H1 (cell line): ENCODE measurements around the gene LUZP1. TPM values are rescaled to one million over a fixed set of nuclear protein-coding genes. Genes with fewer than 3 reads are reported as not detected.

ENCODE experiments used
- CTCF ChIA-PET: fragments of 300-600 bp; sonication (Branson Sonifier 250); formaldehyde crosslinking; loops from one replicate; lab custom pipeline; 2021; ENCODE audit not compliant: partially characterized antibody; lab: Charles Lee
- POLR2A ChIA-PET: fragments of 300-600 bp; sonication (Branson Sonifier 250); formaldehyde crosslinking; loops from one replicate; lab custom pipeline; 2021; ENCODE audit warnings: inconsistent platforms; ENCODE audit not compliant: partially characterized antibody; lab: Charles Lee
- DNase-seq, 2 experiments: peaks; one replicate each; pipeline versions ENCODE4 v3.0.0 to v3.0.0-alpha.2; 2010 to 2022; ENCODE audit warnings: low spot score in 2 of 2, low read depth in 1 of 2, mixed read lengths in 1 of 2
- FAIRE-seq: peaks from 2 replicates; lab custom pipeline; 2011; peaks lifted over from hg19 to GRCh38; lab: Jason Lieb, UNC
- H2AFZ ChIP-seq: 2 replicates; pipeline ENCODE4 v1.8.1; 2012; ENCODE audit warnings: low read length, inconsistent platforms
- H2AK5ac ChIP-seq: 2 replicates; pipeline ENCODE4 v1.6.1; 2013; ENCODE audit warnings: low read depth, low read length
- H2BK120ac ChIP-seq: replicated peaks from 2 replicates; pipeline ENCODE3; 2013; ENCODE audit warnings: low read depth, low read length, inconsistent platforms
- H2BK12ac ChIP-seq: 2 replicates; pipeline ENCODE4 v1.6.1; 2013; ENCODE audit warnings: low read depth, low read length
- H2BK15ac ChIP-seq: 2 replicates; pipeline ENCODE4 v1.6.1; 2013; ENCODE audit warnings: low read length
- H2BK20ac ChIP-seq: 2 replicates; pipeline ENCODE4 v1.6.1; 2013; ENCODE audit warnings: low read length
- H2BK5ac ChIP-seq: 2 replicates; pipeline ENCODE4 v1.6.1; 2013; ENCODE audit warnings: low read depth, low read length
- H3K14ac ChIP-seq: 2 replicates; pipeline ENCODE4 v1.6.1; 2013; ENCODE audit warnings: inconsistent platforms; ENCODE audit not compliant: insufficient read length
- H3K18ac ChIP-seq: 2 replicates; pipeline ENCODE4 v1.6.1; 2013; ENCODE audit warnings: low read length; ENCODE audit errors: extremely low read depth
- H3K23ac ChIP-seq: 2 replicates; pipeline ENCODE4 v1.6.1; 2013; ENCODE audit warnings: inconsistent platforms; ENCODE audit not compliant: insufficient read length
- H3K23me2 ChIP-seq: 2 replicates; pipeline ENCODE4 v1.6.1; 2013; ENCODE audit warnings: low read depth, low read length
- H3K27ac ChIP-seq: 2 replicates; pipeline ENCODE4 v1.6.1; 2011; ENCODE audit warnings: low read depth, low read length, inconsistent platforms
- H3K27me3 ChIP-seq, 4 experiments: replicated peaks in 1 of 4; 1 replicate in 1 of 4; 2 replicates in 3 of 4; pipeline versions ENCODE4 v1.6.1 to v1.8.1; 2011 to 2013; ENCODE audit warnings: low read length in 3 of 4, mild to moderate bottlenecking in 3 of 4, inconsistent platforms in 2 of 4, mixed read lengths in 2 of 4, moderate library complexity in 1 of 4; ENCODE audit not compliant: control insufficient read depth in 3 of 4, insufficient read depth in 3 of 4; ENCODE audit errors: extremely low read depth in 1 of 4
- H3K36me3 ChIP-seq, 4 experiments: 2 replicates each; pipeline versions ENCODE4 v1.6.1 to v1.8.1; 2011 to 2013; ENCODE audit warnings: mild to moderate bottlenecking in 4 of 4, low read length in 3 of 4, moderate library complexity in 2 of 4, control low read depth in 1 of 4, inconsistent platforms in 1 of 4; ENCODE audit not compliant: insufficient read depth in 4 of 4, control insufficient read depth in 2 of 4
- H3K4ac ChIP-seq: replicated peaks from 2 replicates; pipeline ENCODE3; 2013; ENCODE audit warnings: low read length, low read depth, mixed read lengths, inconsistent platforms; ENCODE audit not compliant: insufficient read length
- H3K4me1 ChIP-seq, 4 experiments: replicated peaks in 1 of 4; 1 replicate in 1 of 4; 2 replicates in 3 of 4; pipeline versions ENCODE4 v1.6.1 to v1.8.1; 2011 to 2013; ENCODE audit warnings: low read length in 3 of 4, inconsistent platforms in 2 of 4, mixed read lengths in 1 of 4; ENCODE audit not compliant: insufficient read depth in 4 of 4, control insufficient read depth in 3 of 4
- H3K4me2 ChIP-seq, 2 experiments: 2 replicates each; pipeline versions ENCODE4 v1.6.1 to v1.8.1; 2011 to 2013; ENCODE audit warnings: low read depth in 2 of 2, low read length in 2 of 2, control low read depth in 1 of 2, inconsistent platforms in 1 of 2, mild to moderate bottlenecking in 1 of 2; ENCODE audit not compliant: insufficient read depth in 1 of 2
- H3K4me3 ChIP-seq, 4 experiments: fragments of 200-600, 300-600 bp in 1 of 4; sonication (generic), shearing (Covaris generic), sonication (Bioruptor Twin) in 1 of 4; 2 replicates each; pipeline versions ENCODE4 v1.5.1 to v1.8.1; 2011 to 2016; ENCODE audit warnings: low read length in 4 of 4, low read depth in 3 of 4, control low read depth in 2 of 4, inconsistent platforms in 2 of 4, mild to moderate bottlenecking in 2 of 4, mixed read lengths in 1 of 4, moderate library complexity in 1 of 4; ENCODE audit not compliant: insufficient read depth in 2 of 4; ENCODE audit errors: extremely low read depth in 1 of 4
- H3K56ac ChIP-seq: replicated peaks from 2 replicates; pipeline ENCODE3; 2013; ENCODE audit warnings: low read depth, mild to moderate bottlenecking, mixed read lengths, low read length, inconsistent platforms; ENCODE audit not compliant: insufficient read length
- H3K79me1 ChIP-seq: 2 replicates; pipeline ENCODE4 v1.6.1; 2013; ENCODE audit warnings: low read depth, low read length, control low read depth
- H3K79me2 ChIP-seq, 2 experiments: 2 replicates each; pipeline versions ENCODE4 v1.6.1 to v1.8.1; 2012 to 2013; ENCODE audit warnings: low read length in 2 of 2, mild to moderate bottlenecking in 2 of 2, inconsistent platforms in 1 of 2; ENCODE audit not compliant: insufficient read depth in 2 of 2, control insufficient read depth in 1 of 2
- H3K9ac ChIP-seq, 4 experiments: replicated peaks in 1 of 4; 1 replicate in 1 of 4; 2 replicates in 3 of 4; pipeline versions ENCODE4 v1.6.1 to v1.8.1; 2011 to 2013; ENCODE audit warnings: low read depth in 3 of 4, low read length in 3 of 4, control low read depth in 2 of 4, mild to moderate bottlenecking in 2 of 4, moderate library complexity in 2 of 4, inconsistent platforms in 1 of 4; ENCODE audit errors: extremely low read depth in 1 of 4
- H3K9me3 ChIP-seq, 2 experiments: 2 replicates each; pipeline versions ENCODE4 v1.6.1 to v1.8.1; 2012 to 2013; ENCODE audit warnings: mild to moderate bottlenecking in 2 of 2, moderate library complexity in 2 of 2, control low read depth in 1 of 2, inconsistent platforms in 1 of 2, low read depth in 1 of 2, low read length in 1 of 2, mixed read lengths in 1 of 2; ENCODE audit not compliant: insufficient read depth in 2 of 2
- H4K20me1 ChIP-seq, 2 experiments: replicated peaks in 1 of 2; 2 replicates each; pipeline versions ENCODE3 to v1.8.1; 2011 to 2013; ENCODE audit warnings: inconsistent platforms in 2 of 2, low read length in 2 of 2, mild to moderate bottlenecking in 1 of 2; ENCODE audit not compliant: insufficient read depth in 2 of 2, control insufficient read depth in 1 of 2
- H4K5ac ChIP-seq: 2 replicates; pipeline ENCODE4 v1.6.1; 2013; ENCODE audit warnings: low read length, low read depth, mixed read lengths, inconsistent platforms; ENCODE audit not compliant: insufficient read length
- H4K8ac ChIP-seq: 2 replicates; pipeline ENCODE4 v1.8.0; 2013; ENCODE audit warnings: mild to moderate bottlenecking, moderate library complexity, low read length, inconsistent platforms; ENCODE audit not compliant: insufficient read depth; ENCODE audit errors: extremely low read depth
- H4K91ac ChIP-seq: replicated peaks from 2 replicates; pipeline ENCODE3; 2013; ENCODE audit warnings: low read length, mixed read lengths, inconsistent platforms; ENCODE audit not compliant: insufficient read length
- ATF2 ChIP-seq: IDR thresholded peaks from 2 replicates; pipeline ENCODE4 v1.6.1; 2012; ENCODE audit warnings: low read length, inconsistent platforms
- BRCA1 ChIP-seq: IDR thresholded peaks from 2 replicates; pipeline ENCODE4 v1.6.1; 2012; ENCODE audit warnings: low read depth, low read length, improper control_type of control experiment
- CREB1 ChIP-seq: IDR thresholded peaks from 2 replicates; pipeline ENCODE4 v1.6.1; 2012; ENCODE audit warnings: inconsistent platforms
- KDM5A ChIP-seq: fragments of 200-600 bp; IDR thresholded peaks from 2 replicates; pipeline ENCODE4 v1.7.1; 2012; ENCODE audit warnings: mild to moderate bottlenecking, low read length, inconsistent platforms, mixed read lengths
- PHF8 ChIP-seq: fragments of 200-600 bp; sonication (generic); conservative IDR thresholded peaks from 2 replicates; pipeline ENCODE4 v1.7.1; 2012; ENCODE audit warnings: low read depth, mild to moderate bottlenecking, inconsistent platforms, low read length, moderate library complexity
- RAD21 ChIP-seq, 2 experiments: IDR thresholded peaks in 1 of 2; conservative IDR thresholded peaks in 1 of 2; 2 replicates each; pipeline ENCODE4 v1.6.1; 2011; ENCODE audit warnings: low read depth in 2 of 2, low read length in 2 of 2, improper control_type of control experiment in 1 of 2, inconsistent platforms in 1 of 2, mild to moderate bottlenecking in 1 of 2, moderate library complexity in 1 of 2
- SUZ12 ChIP-seq: fragments of 200-600 bp; sonication (generic); IDR thresholded peaks from 2 replicates; pipeline ENCODE4 v1.6.1; 2012; ENCODE audit warnings: mild to moderate bottlenecking, inconsistent platforms, low read length, moderate library complexity, mixed read lengths
- WGBS, 2 experiments: shearing (Covaris generic) in 1 of 2; methylation state at CpG; one replicate each; pipeline versions ENCODE4 v1.1.6 to v1.1.7; 2013 to 2015; ENCODE audit warnings: low lambda C conversion rate in 2 of 2, mixed read lengths in 2 of 2, inconsistent platforms in 1 of 2, low coverage in 1 of 2, missing lambda C conversion rate in 1 of 2; ENCODE audit not compliant: insufficient replicate concordance in 2 of 2, insufficient coverage in 1 of 2, insufficient read length in 1 of 2; ENCODE audit errors: extremely low coverage in 1 of 2, missing lambda C conversion rate in 1 of 2; 5-methylcytosine and 5-hydroxymethylcytosine counted together
- polyA plus RNA-seq, 7 experiments: library from polyadenylated mRNA; depleted of rRNA in 3 of 7; stranded (reverse) in 5 of 7; unstranded in 2 of 7; fragments of >200 nt in 5 of 7; fragments of 200-250 nt in 2 of 7; gene quantifications; 1 replicate in 5 of 7; 2 replicates in 1 of 7; 4 replicates in 1 of 7; pipeline versions ENCODE4 v1.2.1 to v1.2.3, GENCODE V29; 2011 to 2013; ENCODE audit warnings: missing spikeins in 2 of 7, mixed read lengths in 2 of 7
- total RNA-seq: library from RNA; stranded (reverse); fragmentation: NEBNext Ultra II Directional; extraction: Animal tissue kit (Norgen Biotek cat#: 25700); gene quantifications from 2 replicates; pipeline ENCODE4 v1.2.1, GENCODE V29; 2021
- TF ChIP-seq, protein P1 (sequence below): IDR thresholded peaks from 2 replicates; pipeline ENCODE4 v1.6.1; 2011; ENCODE audit warnings: low read length, improper control_type of control experiment

Gene LUZP1
- total and polyA plus RNA-seq, 2 of the 8 experiments (the other 6 are each of a cell fraction or from before 2014, with no cell fraction given) = 14.0 to 60.5 TPM

GRCh38 chr1:23191199-23191598, 22.5 kb upstream of the LUZP1 start:
- Histone ChIP-seq H2BK20ac (no peak overlapping the region), H3K9ac (no peak overlapping the region), H3K56ac (no peak overlapping the region), H3K23ac (no peak overlapping the region), H3K27me3 (no peaks in the 10 kb centered on the region), H2BK12ac (no peak overlapping the region), H4K8ac (no peak overlapping the region), H3K4me1 (no peaks in the 10 kb centered on the region), H2AK5ac (no peak overlapping the region), H3K4ac (no peak overlapping the region), H3K4me3 (no peak overlapping the region), H2BK120ac (no peak overlapping the region), H3K79me2 (no peaks in the 10 kb centered on the region), H4K20me1 (no peaks in the 10 kb centered on the region), H2BK15ac (no peak overlapping the region), H3K23me2 (no peaks in the 10 kb centered on the region), H3K14ac (no peak overlapping the region), H3K27ac (no peak overlapping the region), H3K36me3 (peaks cover 0 to 17% (median 1%) of the 10 kb centered on the region in 4 experiments; a peak in 4 of 8 replicates), H3K4me2 (no peak overlapping the region), H3K18ac (no peak overlapping the region), H2AFZ (no peak overlapping the region), H3K9me3 (no peaks in the 10 kb centered on the region), H2BK5ac (no peak overlapping the region), H3K79me1 (no peaks in the 10 kb centered on the region), H4K91ac (no peak overlapping the region), H4K5ac (no peak overlapping the region)
- TF ChIP-seq, protein P1, sequence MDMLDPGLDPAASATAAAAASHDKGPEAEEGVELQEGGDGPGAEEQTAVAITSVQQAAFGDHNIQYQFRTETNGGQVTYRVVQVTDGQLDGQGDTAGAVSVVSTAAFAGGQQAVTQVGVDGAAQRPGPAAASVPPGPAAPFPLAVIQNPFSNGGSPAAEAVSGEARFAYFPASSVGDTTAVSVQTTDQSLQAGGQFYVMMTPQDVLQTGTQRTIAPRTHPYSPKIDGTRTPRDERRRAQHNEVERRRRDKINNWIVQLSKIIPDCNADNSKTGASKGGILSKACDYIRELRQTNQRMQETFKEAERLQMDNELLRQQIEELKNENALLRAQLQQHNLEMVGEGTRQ = no peak
- TF ChIP-seq CREB1 (no peak), ATF2 (no peak), BRCA1 (no peak), PHF8 (no peak), KDM5A (no peak), RAD21 (IDR thresholded peaks at IDR 0.05 in 1 of 2, conservative IDR thresholded peaks at IDR 0.05 in 1 of 2; ENCODE audit: low read depth in 2 of 2, low read length in 2 of 2) (no peak), SUZ12 (no peak)
- no peak for DNase-seq
- WGBS, 2 experiments = 87% methylated on average over 2 of the region's 3 CpGs; no CpG with 5 or more reads in 1 of the 2 experiments
- FAIRE-seq = no peak
- CTCF ChIA-PET = interaction anchor here (1.5 to 27.4 kb wide), 2 partner anchors 16 to 101 kb away, joined by 7 to 705 read pairs; no protein-coding TSS in a partner anchor
- POLR2A ChIA-PET = interaction anchor here (0.6 to 1.2 kb wide), 2 partner anchors 13 to 106 kb away, joined by 3 read pairs; no protein-coding TSS in a partner anchor
